Naive B cell (primary cell): ENCODE measurements around the gene NDST3. TPM values are rescaled to one million over a fixed set of nuclear protein-coding genes. Genes with fewer than 3 reads are reported as not detected.
A peak's percentile ranks its signal among the peaks of the same experiment; 100 is the strongest.

Experiments used
- ATAC-seq, 2 donors: fragments of 150-1000 bp; cut with Tn5 transposase; 2 replicates each; pipeline ENCODE4 v1.10.0; 2021; ENCODE audit warnings: low read depth in 2 of 2, mild to moderate bottlenecking in 2 of 2, moderate library complexity in 2 of 2
- DNase-seq: peaks from one replicate; pipeline ENCODE4 v3.0.0; 2022
- H3K27ac Mint-ChIP-seq, 6 donors: one replicate each; pipeline ENCODE4 v1.8.0; 2020 to 2022; ENCODE audit warnings: mild to moderate bottlenecking in 6 of 6, mixed read lengths in 6 of 6, moderate library complexity in 5 of 6, inconsistent platforms in 2 of 6
- H3K27me3 Mint-ChIP-seq, 3 donors: one replicate each; pipeline ENCODE4 v1.8.0; 2021 to 2022; ENCODE audit warnings: mixed read lengths in 3 of 3, mild to moderate bottlenecking in 1 of 3
- H3K36me3 Mint-ChIP-seq, 2 donors: one replicate each; pipeline ENCODE4 v1.8.0; 2020 to 2022; ENCODE audit warnings: mixed read lengths in 2 of 2, inconsistent platforms in 1 of 2, mild to moderate bottlenecking in 1 of 2
- H3K4me1 Mint-ChIP-seq, 3 donors: one replicate each; pipeline ENCODE4 v1.8.0; 2020 to 2022; ENCODE audit warnings: mixed read lengths in 3 of 3, inconsistent platforms in 1 of 3, mild to moderate bottlenecking in 1 of 3, moderate library complexity in 1 of 3
- H3K4me3 Mint-ChIP-seq, 8 donors: one replicate each; pipeline ENCODE4 v1.8.0; 2020 to 2022; ENCODE audit warnings: mild to moderate bottlenecking in 8 of 8, mixed read lengths in 8 of 8, moderate library complexity in 8 of 8, inconsistent platforms in 2 of 8
- H3K9me3 Mint-ChIP-seq, 7 donors: one replicate each; pipeline ENCODE4 v1.8.0; 2020 to 2022; ENCODE audit warnings: mixed read lengths in 7 of 7, mild to moderate bottlenecking in 5 of 7, inconsistent platforms in 2 of 7, moderate library complexity in 1 of 7
- polyA plus RNA-seq, 6 donors: library from polyadenylated mRNA; unstranded; fragments of 300-500 nt; fragmentation: Illumina TruSeq; gene quantifications; one replicate each; pipeline ENCODE4 v1.2.3, GENCODE V29; 2021; ENCODE audit warnings: low read depth in 6 of 6

Gene NDST3
- not detected for polyA plus RNA-seq

DNA sequence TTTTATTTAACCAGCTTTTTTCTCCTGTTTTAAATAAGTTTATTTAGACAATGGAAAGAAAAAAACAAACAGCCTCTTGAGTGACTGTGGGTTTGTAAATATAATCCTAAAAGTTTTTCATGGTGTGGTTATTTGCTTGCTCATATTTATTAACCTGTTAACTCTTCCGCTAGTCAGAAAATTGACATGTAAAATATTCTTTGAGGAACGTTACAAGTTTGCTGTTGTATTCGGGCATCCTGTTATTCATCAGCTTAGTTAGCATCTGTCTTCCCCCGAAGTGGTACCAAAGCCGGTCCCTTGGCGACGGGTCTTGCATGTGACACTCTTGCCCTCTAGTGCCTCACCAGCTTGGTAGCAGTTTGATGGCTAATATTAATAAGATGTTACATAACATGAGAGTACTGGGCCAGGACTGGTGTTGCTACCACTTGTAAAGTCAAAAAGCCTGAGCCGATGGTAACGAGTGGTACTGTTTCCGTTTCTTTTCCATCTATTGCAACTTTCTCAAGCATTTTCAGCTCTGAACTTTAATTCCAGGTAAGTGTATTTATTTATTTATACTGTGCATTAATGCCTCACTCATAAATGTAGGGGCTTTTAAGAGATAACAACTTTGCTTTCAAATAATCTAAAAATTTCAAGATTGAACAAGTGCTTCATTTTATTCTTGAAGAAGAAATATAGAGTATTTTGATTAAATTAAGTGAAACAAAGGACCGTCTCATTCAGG, at the start of gene NDST3:
Gene NDST3 (plus strand): TSS at position 434 of the 733 bp plus-strand sequence. CDS start 19,425 bp downstream, outside the sequence.
- Mint-ChIP-seq H3K9me3 (peaks cover 0 to 5% (median 0%) of the 10 kb centered on the region in 7 donors), H3K27ac (no peak within 1 kb of the TSS), H3K27me3 (peaks cover 21 to 38% (median 35%) of the 10 kb centered on the region in 3 donors), H3K4me1 (peaks cover 0 to 11% (median 0%) of the 10 kb centered on the region in 3 donors), H3K36me3 (no peaks in the 10 kb centered on the region), H3K4me3 (peak within 1 kb of the TSS in 2 of 8 donors; percentile 34 to 42)
- no peak for DNase-seq
- ATAC-seq, result no peak

GRCh38 chr4:117986321-117986720, 48.0 kb upstream of the NDST3 start:
- H3K27ac Mint-ChIP-seq, result no peak overlapping the region
- no peaks in the 10 kb centered on the region for H3K27me3 Mint-ChIP-seq
- H3K4me1 Mint-ChIP-seq, result peaks cover 0 to 2% (median 0%) of the 10 kb centered on the region in 3 donors
- H3K9me3 Mint-ChIP-seq, result no peaks in the 10 kb centered on the region
- ATAC-seq, result no peak
- no peaks in the 10 kb centered on the region for H3K36me3 Mint-ChIP-seq
- H3K4me3 Mint-ChIP-seq, result no peak overlapping the region
- no peak for DNase-seq

DNA sequence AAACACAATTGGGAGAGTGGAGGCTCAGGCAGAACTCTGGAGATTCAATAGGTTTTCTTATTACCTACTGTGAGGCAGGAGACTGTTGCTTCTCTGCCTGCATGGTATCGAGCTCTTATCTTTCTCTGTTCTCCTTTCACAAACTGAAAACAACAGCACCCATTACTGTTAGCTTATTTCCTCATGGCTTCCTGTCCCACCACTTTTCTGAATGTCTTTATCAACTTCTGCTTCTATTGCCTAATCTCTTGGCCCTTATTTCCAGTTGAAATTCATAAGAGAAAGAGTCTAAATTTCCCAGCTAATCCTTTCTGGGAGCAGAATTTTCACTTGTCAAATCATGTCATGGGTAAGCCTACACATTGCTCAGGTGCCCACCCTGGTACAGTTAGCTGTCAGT, 46.8 kb upstream of the NDST3 start:
- H3K27me3 Mint-ChIP-seq, result no peaks in the 10 kb centered on the region
- H3K4me3 Mint-ChIP-seq, result no peak overlapping the region
- DNase-seq (no peak), ATAC-seq (no peak)
- peaks cover 0 to 2% (median 0%) of the 10 kb centered on the region in 3 donors for H3K4me1 Mint-ChIP-seq
- no peaks in the 10 kb centered on the region for H3K36me3 Mint-ChIP-seq
- no peak overlapping the region for H3K27ac Mint-ChIP-seq
- H3K9me3 Mint-ChIP-seq, result no peaks in the 10 kb centered on the region

- no peaks in the 10 kb centered on the region for H3K4me1 Mint-ChIP-seq
- H3K4me3 Mint-ChIP-seq, result no peak overlapping the region
- no peaks in the 10 kb centered on the region for H3K27me3 Mint-ChIP-seq
- no peak for ATAC-seq
- no peaks in the 10 kb centered on the region for H3K36me3 Mint-ChIP-seq
- H3K9me3 Mint-ChIP-seq, result peaks cover 0 to 4% (median 0%) of the 10 kb centered on the region in 7 donors
- no peak for DNase-seq
- H3K27ac Mint-ChIP-seq, result no peak overlapping the region
Measured at GRCh38 chr4:117996891-117997290, 37.4 kb upstream of the NDST3 start.

DNA sequence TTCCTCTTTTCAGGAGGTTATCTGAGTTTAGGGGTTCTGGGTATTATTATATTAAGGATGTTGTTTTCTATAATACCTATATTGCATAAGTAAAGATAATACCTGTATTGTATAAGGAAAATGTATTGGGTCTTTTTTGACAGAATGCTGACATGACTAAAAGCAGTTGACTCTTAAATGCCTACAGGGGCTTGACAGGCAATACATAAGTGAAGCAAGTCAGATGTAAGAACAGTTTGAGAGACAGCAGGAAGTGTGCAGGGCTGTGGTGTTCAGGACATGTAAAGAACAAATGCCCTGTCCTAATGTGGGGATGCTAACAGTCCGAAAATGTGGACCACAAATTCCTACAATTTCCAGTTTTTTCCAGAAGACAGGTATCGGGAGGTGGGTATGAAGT, 30.2 kb upstream of the NDST3 start:
- H3K36me3 Mint-ChIP-seq, result no peaks in the 10 kb centered on the region
- DNase-seq (no peak), ATAC-seq (no peak)
- H3K4me1 Mint-ChIP-seq, result no peaks in the 10 kb centered on the region
- H3K27ac Mint-ChIP-seq, result no peak overlapping the region
- peaks cover 0 to 2% (median 0%) of the 10 kb centered on the region in 7 donors for H3K9me3 Mint-ChIP-seq
- no peak overlapping the region for H3K4me3 Mint-ChIP-seq
- H3K27me3 Mint-ChIP-seq, result no peaks in the 10 kb centered on the region

GRCh38 chr4:118005883-118006282, 28.4 kb upstream of the NDST3 start:
- DNase-seq, result no peak
- ATAC-seq, result no peak
- Mint-ChIP-seq H3K27ac (no peak overlapping the region), H3K4me3 (no peak overlapping the region), H3K27me3 (no peaks in the 10 kb centered on the region), H3K36me3 (no peaks in the 10 kb centered on the region), H3K9me3 (peaks cover 0 to 3% (median 0%) of the 10 kb centered on the region in 7 donors), H3K4me1 (no peaks in the 10 kb centered on the region)

GRCh38 chr4:118012142-118012541, 22.1 kb upstream of the NDST3 start:
- peaks cover 0 to 3% (median 0%) of the 10 kb centered on the region in 7 donors for H3K9me3 Mint-ChIP-seq
- DNase-seq (no peak), ATAC-seq (no peak)
- no peak overlapping the region for H3K27ac Mint-ChIP-seq
- H3K4me3 Mint-ChIP-seq, result no peak overlapping the region
- H3K36me3 Mint-ChIP-seq, result no peaks in the 10 kb centered on the region
- no peaks in the 10 kb centered on the region for H3K27me3 Mint-ChIP-seq
- H3K4me1 Mint-ChIP-seq, result no peaks in the 10 kb centered on the region

DNA sequence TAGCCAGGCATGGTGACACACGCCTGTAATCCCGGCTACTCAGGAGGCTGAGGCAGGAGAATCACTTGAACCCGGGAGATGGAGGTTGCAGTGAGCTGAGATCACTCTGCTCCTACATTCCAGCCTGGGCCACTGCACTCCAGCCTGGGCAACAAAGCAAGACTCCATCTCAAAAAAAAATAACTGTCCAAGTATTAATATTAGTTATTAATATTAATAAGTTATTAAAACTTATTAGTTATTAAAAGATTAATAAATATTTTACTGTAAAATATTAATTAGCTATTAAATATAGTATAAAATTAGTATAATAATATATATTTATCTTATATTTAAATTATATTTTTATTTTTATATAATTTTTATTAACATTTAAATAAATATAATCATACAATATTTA, 19.5 kb upstream of the NDST3 start:
- H3K36me3 Mint-ChIP-seq, result no peaks in the 10 kb centered on the region
- no peak for DNase-seq
- no peak overlapping the region for H3K4me3 Mint-ChIP-seq

GRCh38 chr4:118018381-118019145, 15.7 kb upstream of the NDST3 start:
- Mint-ChIP-seq H3K9me3 (no peaks in the 10 kb centered on the region), H3K4me3 (no peak overlapping the region), H3K4me1 (no peaks in the 10 kb centered on the region), H3K36me3 (no peaks in the 10 kb centered on the region), H3K27me3 (peaks cover 0 to under 1% (median 0%) of the 10 kb centered on the region in 3 donors), H3K27ac (no peak overlapping the region)
- DNase-seq, result no peak
- no peak for ATAC-seq

More for the DNA sequence above, 19.5 kb upstream of the NDST3 start:
- Mint-ChIP-seq H3K9me3 (no peaks in the 10 kb centered on the region), H3K27me3 (no peaks in the 10 kb centered on the region), H3K4me1 (no peaks in the 10 kb centered on the region), H3K27ac (no peak overlapping the region)
- ATAC-seq, result no peak

DNA sequence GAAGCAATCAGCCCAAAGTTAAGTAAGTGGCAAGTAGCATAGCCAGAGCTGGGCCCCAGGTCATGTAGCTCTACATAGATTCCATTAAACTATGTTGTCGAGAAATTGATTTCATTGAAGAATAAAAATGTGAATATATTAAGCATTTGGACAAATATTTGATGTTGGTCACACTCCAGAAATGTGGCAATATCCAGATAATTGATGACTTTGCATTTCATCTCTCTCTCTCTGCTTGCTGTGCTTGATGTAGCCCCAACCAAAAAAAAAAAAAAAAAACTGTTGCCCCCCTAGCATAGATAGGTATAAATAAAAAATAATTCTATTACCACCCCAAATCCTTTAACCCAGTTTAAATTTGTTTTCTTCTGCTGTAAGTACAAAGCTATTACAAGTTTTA, 7.5 kb upstream of the NDST3 start:
- H3K36me3 Mint-ChIP-seq, result no peaks in the 10 kb centered on the region

GRCh38 chr4:118029224-118029623, 5.1 kb upstream of the NDST3 start:
- Mint-ChIP-seq H3K27ac (no peak overlapping the region), H3K36me3 (no peaks in the 10 kb centered on the region), H3K27me3 (peaks cover 12 to 29% (median 28%) of the 10 kb centered on the region in 3 donors), H3K4me1 (peaks cover 0 to 10% (median 0%) of the 10 kb centered on the region in 3 donors), H3K9me3 (peaks cover 0 to 4% (median 0%) of the 10 kb centered on the region in 7 donors), H3K4me3 (no peak overlapping the region)
- ATAC-seq (no peak), DNase-seq (no peak)

More for the DNA sequence above, 7.5 kb upstream of the NDST3 start:
- no peak for ATAC-seq
- no peak for DNase-seq
- Mint-ChIP-seq H3K27me3 (peaks cover 0 to 17% (median 11%) of the 10 kb centered on the region in 3 donors), H3K4me3 (no peak overlapping the region), H3K9me3 (peaks cover 0 to 4% (median 0%) of the 10 kb centered on the region in 7 donors), H3K27ac (no peak overlapping the region), H3K4me1 (no peaks in the 10 kb centered on the region)

- Mint-ChIP-seq H3K4me3 (peak overlapping the region in 1 of 8 donors; percentile 25), H3K36me3 (no peaks in the 10 kb centered on the region), H3K4me1 (peaks cover 0 to 11% (median 0%) of the 10 kb centered on the region in 3 donors), H3K9me3 (peaks cover 0 to 5% (median 0%) of the 10 kb centered on the region in 7 donors), H3K27me3 (peaks cover 19 to 35% (median 35%) of the 10 kb centered on the region in 3 donors), H3K27ac (no peak overlapping the region)
- no peak for ATAC-seq
- DNase-seq, result no peak
Measured at GRCh38 chr4:118032691-118033090, 1.6 kb upstream of the NDST3 start.

GRCh38 chr4:118033148-118034052, 886 bp upstream of the NDST3 start:
- ATAC-seq (no peak), DNase-seq (no peak)
- peak overlapping the region in 1 of 8 donors; percentile 25 for H3K4me3 Mint-ChIP-seq
- peaks cover 0 to 5% (median 0%) of the 10 kb centered on the region in 7 donors for H3K9me3 Mint-ChIP-seq
- H3K27ac Mint-ChIP-seq, result no peak overlapping the region
- peaks cover 0 to 11% (median 0%) of the 10 kb centered on the region in 3 donors for H3K4me1 Mint-ChIP-seq
- no peaks in the 10 kb centered on the region for H3K36me3 Mint-ChIP-seq
- peaks cover 21 to 38% (median 35%) of the 10 kb centered on the region in 3 donors for H3K27me3 Mint-ChIP-seq
